NCI-H128 (cell line): ENCODE results near the gene SEC16B.

ENCODE experiments used
- DNase-seq: peaks from one replicate; lab custom pipeline; 2025; ENCODE audit not compliant: unreplicated experiment; lab: John Stamatoyannopoulos, UW

The SEC16B gene

GRCh38 chr1:177979272-177979671 is 9.4 kb upstream of the SEC16B start:
- no peak for DNase-seq

- DNase-seq = no peak
These were observed 8.7 kb upstream of the SEC16B start for GRCh38 chr1:177978530-177978929.

- no peak for DNase-seq
These were observed 7.3 kb upstream of the SEC16B start for GRCh38 chr1:177977141-177977540.

- no peak for DNase-seq
These were observed 6.7 kb upstream of the SEC16B start for GRCh38 chr1:177976596-177976995.

- DNase-seq = no peak
These were observed 6.0 kb upstream of the SEC16B start for GRCh38 chr1:177975588-177976495.

GRCh38 chr1:177973585-177973984 is 3.7 kb upstream of the SEC16B start:
- DNase-seq = no peak

- DNase-seq = no peak
These were observed 749 bp downstream of the SEC16B start for GRCh38 chr1:177969109-177969508.

GRCh38 chr1:177966199-177966598 is 3.7 kb downstream of the SEC16B start:
- no peak for DNase-seq

- DNase-seq = no peak
These were observed 4.6 kb downstream of the SEC16B start for GRCh38 chr1:177965293-177965692.

- DNase-seq = no peak
These were observed 5.5 kb downstream of the SEC16B start for GRCh38 chr1:177964336-177964735.

- DNase-seq = no peak
These were observed 8.8 kb downstream of the SEC16B start for GRCh38 chr1:177960939-177961622.

- DNase-seq = no peak
These were observed 9.9 kb downstream of the SEC16B start for GRCh38 chr1:177959811-177960515.

GRCh38 chr1:177958092-177958491 is 11.8 kb downstream of the SEC16B start:
- DNase-seq = no peak

- DNase-seq = no peak
These were observed 15.8 kb downstream of the SEC16B start for GRCh38 chr1:177954076-177954475.

- DNase-seq = no peak
These were observed 16.3 kb downstream of the SEC16B start for GRCh38 chr1:177953549-177953948.

- DNase-seq = no peak
These were observed 17.2 kb downstream of the SEC16B start for GRCh38 chr1:177952691-177953090.

GRCh38 chr1:177952249-177952648 is 17.6 kb downstream of the SEC16B start:
- DNase-seq = no peak

- DNase-seq = no peak
These were observed 19.4 kb downstream of the SEC16B start for GRCh38 chr1:177950506-177950905.

GRCh38 chr1:177948336-177948972 is 21.4 kb downstream of the SEC16B start:
- peak; percentile 28 for DNase-seq

GRCh38 chr1:177947623-177948022 is 22.2 kb downstream of the SEC16B start:
- DNase-seq = no peak
